RWPE2 (cell line): ENCODE results near the gene NRIP1.

Source experiments
- ATAC-seq: fragments of 200-7000 bp; cut with Tn5 transposase; 3 replicates; pipeline ENCODE4 v1.9.1; 2021; ENCODE audit warnings: low read depth
- DNase-seq: peaks from one replicate; pipeline ENCODE4 v3.0.0-alpha.2; 2020; ENCODE audit warnings: low spot score
- H3K27ac ChIP-seq: fragments of 450-650 bp; 2 replicates; pipeline ENCODE4 v1.5.1; 2017; ENCODE audit warnings: mild to moderate bottlenecking; ENCODE audit not compliant: poor library complexity, severe bottlenecking
- H3K27me3 ChIP-seq: fragments of 250-450 bp; sonication (Bioruptor Pico); 2 replicates; pipeline ENCODE4 v1.5.1; 2021; ENCODE audit warnings: mild to moderate bottlenecking, moderate library complexity; ENCODE audit not compliant: insufficient read depth, poor library complexity, severe bottlenecking
- H3K36me3 ChIP-seq: fragments of 250-450 bp; sonication (Bioruptor Pico); 2 replicates; pipeline ENCODE4 v1.5.1; 2020; ENCODE audit warnings: low read depth, mild to moderate bottlenecking, moderate library complexity
- H3K4me1 ChIP-seq: fragments of 250-450 bp; sonication (Bioruptor Pico); 2 replicates; pipeline ENCODE4 v1.5.1; 2021; ENCODE audit warnings: mild to moderate bottlenecking, moderate library complexity; ENCODE audit not compliant: insufficient read depth, poor library complexity, severe bottlenecking
- H3K4me3 ChIP-seq: fragments of 250-450 bp; sonication (Bioruptor Pico); 2 replicates; pipeline ENCODE4 v1.5.1; 2021; ENCODE audit warnings: mild to moderate bottlenecking, moderate library complexity; ENCODE audit not compliant: severe bottlenecking
- H3K9me3 ChIP-seq: fragments of 250-450 bp; sonication (Bioruptor Pico); 2 replicates; pipeline ENCODE4 v1.5.1; 2021; ENCODE audit warnings: mild to moderate bottlenecking, moderate library complexity; ENCODE audit not compliant: severe bottlenecking
- TF ChIP-seq, protein P1 (sequence below): fragments of 450-650 bp; IDR thresholded peaks from one replicate; pipeline ENCODE4 v1.5.1; 2017; ENCODE audit warnings: mild to moderate bottlenecking, moderate library complexity; ENCODE audit not compliant: poor library complexity, severe bottlenecking

Gene NRIP1

GRCh38 chr21:15000081-15000480 is 64.7 kb downstream of the NRIP1 start:
- ATAC-seq (no peak; the same call in 2 of the 3 replicates), DNase-seq (no peak)
- H3K4me3 ChIP-seq: no peak overlapping the region
- peaks cover 2% of the 10 kb centered on the region for H3K36me3 ChIP-seq
- H3K4me1 ChIP-seq: peaks cover 23% of the 10 kb centered on the region
- no peaks in the 10 kb centered on the region for H3K27me3 ChIP-seq
- TF ChIP-seq, protein P1, sequence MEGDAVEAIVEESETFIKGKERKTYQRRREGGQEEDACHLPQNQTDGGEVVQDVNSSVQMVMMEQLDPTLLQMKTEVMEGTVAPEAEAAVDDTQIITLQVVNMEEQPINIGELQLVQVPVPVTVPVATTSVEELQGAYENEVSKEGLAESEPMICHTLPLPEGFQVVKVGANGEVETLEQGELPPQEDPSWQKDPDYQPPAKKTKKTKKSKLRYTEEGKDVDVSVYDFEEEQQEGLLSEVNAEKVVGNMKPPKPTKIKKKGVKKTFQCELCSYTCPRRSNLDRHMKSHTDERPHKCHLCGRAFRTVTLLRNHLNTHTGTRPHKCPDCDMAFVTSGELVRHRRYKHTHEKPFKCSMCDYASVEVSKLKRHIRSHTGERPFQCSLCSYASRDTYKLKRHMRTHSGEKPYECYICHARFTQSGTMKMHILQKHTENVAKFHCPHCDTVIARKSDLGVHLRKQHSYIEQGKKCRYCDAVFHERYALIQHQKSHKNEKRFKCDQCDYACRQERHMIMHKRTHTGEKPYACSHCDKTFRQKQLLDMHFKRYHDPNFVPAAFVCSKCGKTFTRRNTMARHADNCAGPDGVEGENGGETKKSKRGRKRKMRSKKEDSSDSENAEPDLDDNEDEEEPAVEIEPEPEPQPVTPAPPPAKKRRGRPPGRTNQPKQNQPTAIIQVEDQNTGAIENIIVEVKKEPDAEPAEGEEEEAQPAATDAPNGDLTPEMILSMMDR: no peak
- no peak overlapping the region for H3K27ac ChIP-seq
- H3K9me3 ChIP-seq: no peaks in the 10 kb centered on the region

- Histone ChIP-seq H3K4me3 (no peak overlapping the region), H3K27me3 (no peaks in the 10 kb centered on the region), H3K27ac (no peak overlapping the region), H3K4me1 (peaks cover 18% of the 10 kb centered on the region), H3K36me3 (no peaks in the 10 kb centered on the region; the same call in none of the 2 replicates), H3K9me3 (no peaks in the 10 kb centered on the region)
- DNase-seq (no peak), ATAC-seq (no peak)
- TF ChIP-seq, protein P1: no peak
Measured at GRCh38 chr21:14998784-14999183, 66.0 kb downstream of the NRIP1 start.

DNA sequence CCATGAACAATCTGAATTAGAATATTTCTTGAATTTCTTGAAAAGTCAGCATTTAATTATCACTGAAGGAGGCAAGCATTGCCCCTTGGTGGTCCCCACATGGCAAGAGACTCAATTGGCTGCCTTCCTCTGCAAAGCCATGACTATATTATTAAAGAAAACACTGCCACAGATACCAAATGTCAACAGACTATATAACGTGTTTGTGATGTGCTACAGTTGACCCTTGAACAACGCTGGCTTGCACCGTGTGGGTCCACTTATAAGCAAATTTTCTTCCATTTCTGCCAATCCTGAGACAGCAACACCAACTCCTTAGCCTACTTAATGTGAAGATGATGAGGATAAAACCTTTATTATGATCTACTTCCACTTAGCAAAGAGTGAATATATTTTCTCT is 66.5 kb downstream of the NRIP1 start:
- TF ChIP-seq, protein P1: no peak
- Histone ChIP-seq H3K36me3 (peaks cover 2% of the 10 kb centered on the region), H3K27me3 (no peaks in the 10 kb centered on the region), H3K4me1 (peaks cover 18% of the 10 kb centered on the region), H3K9me3 (no peaks in the 10 kb centered on the region), H3K4me3 (no peak overlapping the region), H3K27ac (no peak overlapping the region)
- no peak for DNase-seq
- ATAC-seq: no peak

DNA sequence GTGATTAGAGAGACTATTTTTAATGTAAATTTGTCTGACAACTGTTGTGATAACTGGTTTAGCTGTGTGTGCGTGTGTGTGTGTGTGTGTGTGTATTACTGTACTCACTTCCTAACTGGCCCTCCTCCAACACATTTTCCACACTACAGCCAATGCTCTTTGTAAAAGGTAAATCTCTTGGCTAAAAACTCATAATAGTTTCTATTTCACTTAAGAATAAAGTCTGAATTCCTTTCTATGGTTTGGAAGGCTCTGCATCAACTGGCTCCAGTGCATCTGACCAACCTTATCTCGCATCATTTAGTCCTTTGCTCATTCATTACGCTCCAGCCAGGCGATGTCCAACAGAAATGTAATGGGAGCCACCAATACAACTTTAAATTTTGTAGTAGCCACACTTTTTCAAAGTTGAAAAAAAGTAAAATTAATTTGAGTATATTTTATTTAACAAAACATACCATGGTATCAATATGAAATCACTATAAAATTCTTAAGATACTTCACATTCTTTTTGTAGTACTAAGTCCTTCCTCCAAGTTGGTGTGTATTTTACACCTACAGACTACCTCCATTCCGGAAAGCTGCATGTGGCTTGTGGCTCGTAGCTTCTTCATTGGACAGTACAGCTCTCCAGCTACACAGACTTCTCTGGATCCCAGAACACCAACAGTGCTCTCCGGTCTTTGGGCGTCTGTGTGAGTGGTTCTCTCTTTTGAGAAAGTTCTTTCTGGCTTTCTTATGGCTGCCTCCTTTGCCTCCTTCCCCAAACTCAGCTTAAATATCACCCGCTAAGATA is 68.9 kb downstream of the NRIP1 start:
- H3K9me3 ChIP-seq: no peaks in the 10 kb centered on the region
- TF ChIP-seq, protein P1: no peak
- peak overlapping the region; percentile 41 for H3K27ac ChIP-seq
- peaks cover 16% of the 10 kb centered on the region for H3K36me3 ChIP-seq
- H3K4me1 ChIP-seq: peaks cover 15% of the 10 kb centered on the region
- H3K4me3 ChIP-seq: no peak overlapping the region
- no peaks in the 10 kb centered on the region for H3K27me3 ChIP-seq
- no peak for DNase-seq
- peak; percentile 33; the same call in 1 of the 3 replicates for ATAC-seq

GRCh38 chr21:14995226-14995625 is 69.6 kb downstream of the NRIP1 start:
- Histone ChIP-seq H3K27me3 (no peaks in the 10 kb centered on the region), H3K27ac (peak overlapping the region; percentile 41), H3K4me1 (peaks cover 15% of the 10 kb centered on the region), H3K9me3 (no peaks in the 10 kb centered on the region), H3K36me3 (peaks cover 16% of the 10 kb centered on the region), H3K4me3 (no peak overlapping the region)
- ATAC-seq (no peak), DNase-seq (no peak)
- TF ChIP-seq, protein P1: no peak
